Measurements from ENCODE around the gene PRKAR1A. TPM values are rescaled to one million over a fixed set of nuclear protein-coding genes. Genes with fewer than 3 reads are reported as not detected.
"Not testable (repeated sequence)": the region's sequence is repeated elsewhere in the genome, so short reads cannot be mapped to it uniquely, and the experiment has no call there.

The PRKAR1A gene
- total and polyA plus RNA-seq, 8 donors, result 22.6 to 323 (median 80.3) TPM

DNA sequence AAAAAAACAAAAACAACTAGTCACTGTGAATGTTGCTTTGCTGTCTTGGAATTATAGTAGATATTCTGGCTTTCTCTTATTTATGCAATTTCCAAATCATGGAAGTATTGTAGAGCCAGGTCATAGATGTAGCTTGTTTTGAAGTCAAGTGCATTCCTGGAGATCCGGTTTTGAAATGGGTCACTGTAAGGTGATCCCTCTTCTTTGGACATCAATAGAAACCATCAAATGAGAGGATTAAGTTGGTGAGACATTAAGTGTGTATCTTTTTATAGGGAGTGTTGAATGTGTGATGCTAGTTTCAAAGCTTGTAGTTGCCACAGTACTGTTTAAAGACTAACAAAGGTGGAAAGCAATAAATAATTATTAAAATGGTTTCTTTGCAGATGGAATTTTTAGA, 4.5 kb downstream of the PRKAR1A start:
- no peak overlapping the region for H3K4me3 ChIP-seq
- 70 to 88% (median 76%) methylated on average over 1 of the region's 1 CpG for WGBS, 5 donors
- TF ChIP-seq EP300 (IDR thresholded peaks at IDR 0.05) (no peak), POLR2A (IDR thresholded peaks at IDR 0.05) (no peak), POLR2AphosphoS5 (IDR thresholded peaks at IDR 0.05) (no peak)
- TF ChIP-seq, protein P1, sequence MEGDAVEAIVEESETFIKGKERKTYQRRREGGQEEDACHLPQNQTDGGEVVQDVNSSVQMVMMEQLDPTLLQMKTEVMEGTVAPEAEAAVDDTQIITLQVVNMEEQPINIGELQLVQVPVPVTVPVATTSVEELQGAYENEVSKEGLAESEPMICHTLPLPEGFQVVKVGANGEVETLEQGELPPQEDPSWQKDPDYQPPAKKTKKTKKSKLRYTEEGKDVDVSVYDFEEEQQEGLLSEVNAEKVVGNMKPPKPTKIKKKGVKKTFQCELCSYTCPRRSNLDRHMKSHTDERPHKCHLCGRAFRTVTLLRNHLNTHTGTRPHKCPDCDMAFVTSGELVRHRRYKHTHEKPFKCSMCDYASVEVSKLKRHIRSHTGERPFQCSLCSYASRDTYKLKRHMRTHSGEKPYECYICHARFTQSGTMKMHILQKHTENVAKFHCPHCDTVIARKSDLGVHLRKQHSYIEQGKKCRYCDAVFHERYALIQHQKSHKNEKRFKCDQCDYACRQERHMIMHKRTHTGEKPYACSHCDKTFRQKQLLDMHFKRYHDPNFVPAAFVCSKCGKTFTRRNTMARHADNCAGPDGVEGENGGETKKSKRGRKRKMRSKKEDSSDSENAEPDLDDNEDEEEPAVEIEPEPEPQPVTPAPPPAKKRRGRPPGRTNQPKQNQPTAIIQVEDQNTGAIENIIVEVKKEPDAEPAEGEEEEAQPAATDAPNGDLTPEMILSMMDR (IDR thresholded peaks at IDR 0.05), result no peak
- H3K36me3 ChIP-seq, result peaks cover 20 to 59% (median 45%) of the 10 kb centered on the region in 4 donors
- H3K9me3 ChIP-seq, result no peaks in the 10 kb centered on the region
- intact Hi-C loops (cut with DNase I; ENCODE audit: low total_unique reads), result no loop called here
- no peak for DNase-seq
- H3K27ac ChIP-seq, result no peak overlapping the region
- no peaks in the 10 kb centered on the region for H3K27me3 ChIP-seq
- H3K4me1 ChIP-seq, result peaks cover 20 to 77% (median 47%) of the 10 kb centered on the region in 4 donors

DNA sequence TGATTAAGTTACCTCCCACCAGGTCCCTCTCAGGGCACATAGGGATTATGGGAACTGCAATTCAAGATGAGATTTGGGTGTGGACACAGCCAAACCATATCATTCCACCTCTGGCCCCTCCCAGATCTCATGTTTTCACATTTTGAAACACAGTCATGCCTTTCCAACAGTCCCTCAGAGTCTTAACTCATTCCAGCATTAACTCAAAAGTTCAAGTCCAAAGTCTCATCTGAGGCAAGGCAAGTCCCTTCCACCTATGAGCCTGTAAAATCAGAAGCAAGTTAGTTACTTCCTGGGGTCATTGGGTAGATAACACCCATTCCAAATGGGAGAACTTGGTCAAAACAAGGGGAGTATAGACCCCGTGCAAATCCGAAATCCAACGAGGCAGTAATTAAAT, 5.4 kb downstream of the PRKAR1A start:
- H3K27me3 ChIP-seq; H3K4me3 ChIP-seq; H3K27ac ChIP-seq; intact Hi-C loops (cut with DNase I; ENCODE audit: low total_unique reads); DNase-seq; H3K9me3 ChIP-seq: not testable (repeated sequence)
- Histone ChIP-seq H3K36me3 (peaks cover 21 to 65% (median 50%) of the 10 kb centered on the region in 4 donors), H3K4me1 (peaks cover 19 to 85% (median 53%) of the 10 kb centered on the region in 4 donors)
- 96 to 99% (median 98%) methylated on average over 3 of the region's 3 CpGs for WGBS, 5 donors

DNA sequence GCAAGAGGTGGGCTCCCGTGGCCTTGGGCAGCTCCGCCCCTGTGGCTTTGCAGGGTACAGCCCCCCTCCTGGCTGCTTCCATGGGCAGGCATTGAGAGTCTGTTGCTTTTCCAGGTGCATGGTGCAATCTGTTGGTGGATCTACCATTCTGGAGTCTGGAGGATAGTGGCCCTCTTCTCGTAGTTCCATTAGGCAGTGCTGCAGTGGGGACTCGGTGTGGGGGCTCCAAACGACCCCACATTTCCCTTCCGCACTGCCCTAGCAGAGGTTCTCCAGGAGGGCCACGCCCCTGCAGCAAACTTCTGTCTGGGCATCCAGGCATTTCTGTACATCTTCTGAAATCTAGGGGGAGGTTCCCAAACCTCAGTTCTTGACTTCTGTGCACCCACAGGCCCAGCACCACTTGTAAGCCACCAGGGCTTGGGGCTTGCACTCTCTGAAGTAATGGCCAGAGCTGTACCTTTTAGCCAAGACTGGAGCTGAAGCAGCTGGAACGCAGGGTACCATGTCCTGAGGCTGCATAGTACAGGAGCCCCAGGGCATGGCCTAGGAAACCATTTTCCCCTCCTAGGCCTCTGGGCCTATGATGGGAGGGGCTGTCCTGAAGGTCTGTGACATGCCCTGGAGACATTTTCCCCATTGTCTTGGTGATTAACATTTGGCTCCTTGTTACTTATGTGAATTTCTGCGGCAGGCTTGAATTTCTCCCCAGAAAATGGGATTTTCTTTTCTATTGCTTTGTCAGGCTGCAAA, 6.0 kb downstream of the PRKAR1A start:
- no peaks in the 10 kb centered on the region for H3K9me3 ChIP-seq
- no peak overlapping the region for H3K27ac ChIP-seq
- H3K36me3 ChIP-seq, result peaks cover 27 to 71% (median 56%) of the 10 kb centered on the region in 4 donors
- H3K4me1 ChIP-seq, result peaks cover 19 to 91% (median 54%) of the 10 kb centered on the region in 4 donors
- intact Hi-C loops (cut with DNase I; ENCODE audit: low total_unique reads), result no loop called here
- 94 to 98% (median 95%) methylated on average over 9 of the region's 9 CpGs for WGBS, 5 donors
- H3K27me3 ChIP-seq, result no peaks in the 10 kb centered on the region
- TF ChIP-seq POLR2AphosphoS5 (IDR thresholded peaks at IDR 0.05), result no peak
- TF ChIP-seq, protein P1 (IDR thresholded peaks at IDR 0.05), result no peak
- no peak for TF ChIP-seq EP300 (IDR thresholded peaks at IDR 0.05)
- no peak for TF ChIP-seq POLR2A (IDR thresholded peaks at IDR 0.05)
- no peak for DNase-seq
- H3K4me3 ChIP-seq, result no peak overlapping the region

DNA sequence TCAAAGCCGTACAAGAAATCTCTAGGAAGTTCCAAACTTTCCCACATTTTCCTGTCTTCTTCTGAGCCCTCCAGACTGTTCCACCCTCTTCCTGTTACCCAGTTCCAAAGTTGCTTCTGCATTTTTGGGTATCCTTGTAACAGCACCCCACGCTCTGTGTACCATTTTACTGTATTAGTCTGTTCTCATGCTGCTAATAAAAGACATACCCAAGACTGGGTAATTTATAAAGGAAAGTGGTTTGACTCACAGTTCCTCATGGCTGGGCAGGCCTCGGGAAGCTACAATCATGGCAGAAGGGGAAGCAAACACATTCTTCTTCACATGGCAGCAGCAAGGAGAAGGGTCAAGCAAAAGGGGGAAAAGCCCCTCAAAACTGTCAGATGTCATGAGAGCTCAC, 6.8 kb downstream of the PRKAR1A start:
- Histone ChIP-seq H3K36me3 (peaks cover 35 to 80% (median 64%) of the 10 kb centered on the region in 4 donors), H3K4me1 (peaks cover 16 to 86% (median 47%) of the 10 kb centered on the region in 4 donors)
- H3K27me3 ChIP-seq; H3K4me3 ChIP-seq; intact Hi-C loops (cut with DNase I; ENCODE audit: low total_unique reads); DNase-seq; H3K9me3 ChIP-seq; H3K27ac ChIP-seq: not testable (repeated sequence)
- 88 to 95% (median 90%) methylated on average over 3 of the region's 3 CpGs for WGBS, 5 donors

DNA sequence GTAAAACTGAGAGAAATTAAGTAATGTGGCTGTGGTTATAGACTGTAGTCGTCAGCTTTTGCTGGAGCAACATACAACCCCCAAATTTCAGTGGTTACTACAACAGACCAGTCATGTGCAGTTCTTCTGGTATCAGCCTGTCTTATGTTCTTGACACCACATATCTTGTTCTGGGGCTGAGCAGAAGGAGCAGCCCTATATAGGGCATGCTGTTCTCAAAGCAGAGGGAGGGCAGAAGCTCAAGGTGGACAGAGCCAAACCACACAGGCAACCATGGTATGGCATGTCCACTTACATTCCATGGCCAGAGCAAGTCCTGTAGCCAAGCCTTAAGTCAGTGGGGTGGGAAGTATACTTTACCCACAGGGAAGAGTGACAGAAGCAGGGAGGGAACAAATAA, 7.7 kb downstream of the PRKAR1A start:
- no peak for TF ChIP-seq EP300 (IDR thresholded peaks at IDR 0.05)
- TF ChIP-seq, protein P1 (IDR thresholded peaks at IDR 0.05), result no peak
- no peak for TF ChIP-seq POLR2A (IDR thresholded peaks at IDR 0.05)
- no peak for TF ChIP-seq POLR2AphosphoS5 (IDR thresholded peaks at IDR 0.05)
- DNase-seq, result no peak
- Histone ChIP-seq H3K4me3 (no peak overlapping the region), H3K36me3 (peaks cover 36 to 88% (median 73%) of the 10 kb centered on the region in 4 donors), H3K27me3 (no peaks in the 10 kb centered on the region), H3K9me3 (no peaks in the 10 kb centered on the region), H3K27ac (no peak overlapping the region), H3K4me1 (peaks cover 7 to 77% (median 39%) of the 10 kb centered on the region in 4 donors)
- 68 to 91% (median 89%) methylated on average over 1 of the region's 1 CpG for WGBS, 5 donors
- intact Hi-C loops (cut with DNase I; ENCODE audit: low total_unique reads), result no loop called here

Measured in stomach (tissue), 9 donors.